HepG2 (cell line): Measurements from ENCODE around the gene IL17RC. TPM values are rescaled to one million over a fixed set of nuclear protein-coding genes. Genes with fewer than 3 reads are reported as not detected.

Experiments
- ATAC-seq: fragments of 200-7000 bp; cut with Tn5 transposase; 3 replicates; pipeline ENCODE4 v1.9.1; 2020; ENCODE audit warnings: mild to moderate bottlenecking, moderate library complexity
- BruUV-seq: library from RNA; stranded (reverse); fragments of 400-500 nt; replicated peaks from 2 replicates; lab custom pipeline; 2021; lab: Mats Ljungman, UMichigan
- CTCF ChIA-PET: fragments of 300-600 bp; formaldehyde crosslinking; extraction: SDS; loops from one replicate; lab custom pipeline; 2021; ENCODE audit warnings: low total read pairs, inconsistent platforms, low intra/inter-chr PET ratio; lab: Yijun Ruan, JAX
- POLR2A ChIA-PET: fragments of 350-600 bp; sonication (Branson Sonifier 250); formaldehyde crosslinking; loops from one replicate; lab custom pipeline; 2020; ENCODE audit warnings: antibody characterized with exemption, inconsistent platforms; lab: Yijun Ruan, JAX
- DNase-seq: peaks from one replicate; pipeline ENCODE4 v3.0.0-alpha.2; 2015; ENCODE audit warnings: low spot score
- FAIRE-seq: peaks from 3 replicates; lab custom pipeline; 2011; peaks lifted over from hg19 to GRCh38; lab: Jason Lieb, UNC
- H2AFZ ChIP-seq: one replicate; pipeline ENCODE4 v1.6.1; 2011; ENCODE audit warnings: low read length, inconsistent platforms
- H3K27ac ChIP-seq: fragments of 300-600 bp; 3 replicates; pipeline ENCODE4 v1.8.0; 2011; ENCODE audit warnings: mixed run types, mild to moderate bottlenecking, mixed read lengths, low read length, inconsistent platforms; ENCODE audit not compliant: insufficient read depth; ENCODE audit errors: extremely low read length
- H3K27me3 ChIP-seq, 2 experiments: fragments of 200-600 bp in 1 of 2; 2 replicates in 1 of 2; 3 replicates in 1 of 2; pipeline versions ENCODE4 v1.6.0 to v1.8.0; 2011; ENCODE audit warnings: low read length in 2 of 2, mild to moderate bottlenecking in 2 of 2, moderate library complexity in 2 of 2, inconsistent platforms in 1 of 2; ENCODE audit not compliant: insufficient read depth in 2 of 2, control insufficient read depth in 1 of 2
- H3K36me3 ChIP-seq, 2 experiments: fragments of 200-600 bp in 1 of 2; replicated peaks in 1 of 2; 2 replicates in 1 of 2; 3 replicates in 1 of 2; pipeline versions ENCODE4 v1.5.1 to v1.8.0; 2011; ENCODE audit warnings: low read length in 2 of 2, inconsistent platforms in 1 of 2; ENCODE audit not compliant: insufficient read depth in 2 of 2, control insufficient read depth in 1 of 2
- H3K4me1 ChIP-seq: 2 replicates; pipeline ENCODE4 v1.5.1; 2012; ENCODE audit warnings: low read length, inconsistent platforms; ENCODE audit not compliant: insufficient read depth
- H3K4me2 ChIP-seq: 2 replicates; pipeline ENCODE4 v1.6.0; 2011; ENCODE audit warnings: low read depth, low read length, inconsistent platforms
- H3K4me3 ChIP-seq, 3 experiments: fragments of 200-600 bp in 1 of 3; sonication (generic), shearing (Covaris generic) in 1 of 3; replicated peaks in 1 of 3; 2 replicates each; pipeline ENCODE4 v1.5.1; 2011 to 2016; ENCODE audit warnings: low read length in 3 of 3, inconsistent platforms in 2 of 3, low read depth in 2 of 3, mild to moderate bottlenecking in 2 of 3, control low read depth in 1 of 3, mixed read lengths in 1 of 3; ENCODE audit not compliant: insufficient read depth in 1 of 3
- H3K79me2 ChIP-seq: one replicate; pipeline ENCODE4 v1.6.1; 2011; ENCODE audit warnings: low read length, inconsistent platforms; ENCODE audit not compliant: insufficient read depth
- H3K9ac ChIP-seq: 2 replicates; pipeline ENCODE4 v1.6.0; 2011; ENCODE audit warnings: mild to moderate bottlenecking, low read depth, low read length, inconsistent platforms; ENCODE audit not compliant: insufficient read depth
- H3K9me3 ChIP-seq: 2 replicates; pipeline ENCODE4 v1.5.1; 2012; ENCODE audit warnings: mild to moderate bottlenecking, low read length
- H4K20me1 ChIP-seq: 2 replicates; pipeline ENCODE4 v1.6.0; 2011; ENCODE audit warnings: inconsistent platforms, mild to moderate bottlenecking, low read length, moderate library complexity; ENCODE audit not compliant: insufficient read depth
- CENPT ChIP-seq: sonication (generic); formaldehyde crosslinking; IDR thresholded peaks from 2 replicates; pipeline ENCODE4 v1.8.0; 2022; ENCODE audit warnings: low read depth, mild to moderate bottlenecking, moderate library complexity, missing genetic modification reagents
- MED8 ChIP-seq: sonication (generic); formaldehyde crosslinking; IDR thresholded peaks from 2 replicates; pipeline ENCODE4 v1.8.1; 2023; ENCODE audit warnings: mild to moderate bottlenecking, missing genetic modification reagents; ENCODE audit not compliant: insufficient replicate concordance
- POGZ ChIP-seq: sonication (generic); formaldehyde crosslinking; IDR thresholded peaks from 2 replicates; pipeline ENCODE4 v1.4.0; 2020; ENCODE audit warnings: mild to moderate bottlenecking, missing genetic modification reagents
- RAD21 ChIP-seq: fragments of 450-650 bp; formaldehyde crosslinking; IDR thresholded peaks from 2 replicates; pipeline ENCODE4 v1.5.0; 2020; ENCODE audit warnings: mild to moderate bottlenecking
- SP5 ChIP-seq: IDR thresholded peaks from 2 replicates; pipeline ENCODE4 v1.6.1; 2016; ENCODE audit warnings: low read depth, borderline replicate concordance
- TCF12 ChIP-seq, 2 experiments: fragments of 450-650 bp in 1 of 2; sonication (generic) in 1 of 2; formaldehyde crosslinking in 1 of 2; IDR thresholded peaks; 2 replicates each; pipeline versions ENCODE4 v1.6.1 to v1.8.0; 2017 to 2022; ENCODE audit warnings: antibody characterized with exemption in 1 of 2, mild to moderate bottlenecking in 1 of 2, missing genetic modification reagents in 1 of 2, moderate library complexity in 1 of 2
- ZMYM4 ChIP-seq: sonication (generic); formaldehyde crosslinking; IDR thresholded peaks from 2 replicates; pipeline ENCODE4 v1.8.1; 2023; ENCODE audit warnings: mild to moderate bottlenecking, missing genetic modification reagents
- ZNF337 ChIP-seq: sonication (generic); formaldehyde crosslinking; IDR thresholded peaks from 2 replicates; pipeline ENCODE4 v1.5.1; 2020; ENCODE audit warnings: missing genetic modification reagents, low read depth, mild to moderate bottlenecking, borderline replicate concordance
- ZNF367 ChIP-seq: sonication (generic); formaldehyde crosslinking; IDR thresholded peaks from 2 replicates; pipeline ENCODE4 v1.4.0; 2020; ENCODE audit warnings: missing genetic modification reagents, borderline replicate concordance
- ZNF446 ChIP-seq: sonication (generic); formaldehyde crosslinking; IDR thresholded peaks from 2 replicates; pipeline ENCODE4 v1.5.0; 2020; ENCODE audit warnings: mild to moderate bottlenecking, missing genetic modification reagents
- WGBS: methylation state at CpG from one replicate; pipeline ENCODE4 v1.1.6; 2017; ENCODE audit warnings: low lambda C conversion rate; 5-methylcytosine and 5-hydroxymethylcytosine counted together
- in situ Hi-C: cut with HindIII; loops from 2 replicates; pipeline ENCODE4 v1.10.0; 2017; ENCODE audit warnings: low pct_unique_long_range_greater_than_20kb; ENCODE audit not compliant: extremely low pct_ligation_motif_present
- intact Hi-C: fragments of 100-400 bp; cut with micrococcal nuclease; formaldehyde crosslinking; loops from one replicate; pipeline ENCODE4 v1.10.0; 2022; ENCODE audit not compliant: unreplicated experiment
- polyA plus RNA-seq, 8 experiments: library from polyadenylated mRNA; depleted of rRNA in 3 of 8; stranded (reverse) in 7 of 8; unstranded in 1 of 8; fragments of >200 nt; fragmentation: Illumina TruSeq in 4 of 8; extraction: Trizol in 4 of 8; gene quantifications; 2 replicates each; pipeline versions ENCODE4 v1.2.1 to v1.2.3, GENCODE V29; 2011 to 2016; ENCODE audit warnings: low read depth in 4 of 8, missing spikeins in 1 of 8, mixed read lengths in 1 of 8; ENCODE audit not compliant: insufficient read depth in 1 of 8
- total RNA-seq, 5 experiments: library from RNA; depleted of rRNA; stranded (reverse); fragments of >200 nt; fragmentation: Illumina TruSeq; extraction: Trizol; gene quantifications; 2 replicates each; pipeline ENCODE4 v1.2.3, GENCODE V29; 2016; ENCODE audit warnings: low read depth in 1 of 5
- TF ChIP-seq, protein P1 (sequence below): sonication (generic); formaldehyde crosslinking; IDR thresholded peaks from 2 replicates; pipeline ENCODE4 v1.5.0; 2020; ENCODE audit warnings: mild to moderate bottlenecking, missing genetic modification reagents, moderate library complexity

The IL17RC gene
- total and polyA plus RNA-seq, 2 of the 13 experiments (the other 11 are each of a cell fraction or from before 2014, with no cell fraction given): 20.7 to 24.0 TPM

DNA sequence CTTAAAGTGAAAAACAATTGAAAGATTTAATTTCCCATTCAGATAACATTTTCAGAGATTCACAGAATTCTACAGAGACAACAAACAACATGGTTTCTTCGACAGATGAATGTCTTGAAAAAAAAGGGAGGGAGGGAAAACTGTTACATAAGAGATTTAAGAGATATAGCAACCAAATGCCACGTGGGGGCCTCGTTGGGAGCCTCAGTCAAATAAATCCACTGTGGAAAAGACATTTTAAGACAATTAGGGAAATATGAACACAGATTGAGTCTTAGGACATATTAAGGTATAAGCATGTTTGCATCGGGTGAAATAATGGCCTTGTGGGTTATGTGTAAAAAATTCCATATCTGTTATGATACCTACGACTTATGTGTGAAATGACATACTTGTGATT, 40.3 kb downstream of the IL17RC start:
- WGBS: 72% methylated on average over 5 of the region's 5 CpGs
- no peak for FAIRE-seq

DNA sequence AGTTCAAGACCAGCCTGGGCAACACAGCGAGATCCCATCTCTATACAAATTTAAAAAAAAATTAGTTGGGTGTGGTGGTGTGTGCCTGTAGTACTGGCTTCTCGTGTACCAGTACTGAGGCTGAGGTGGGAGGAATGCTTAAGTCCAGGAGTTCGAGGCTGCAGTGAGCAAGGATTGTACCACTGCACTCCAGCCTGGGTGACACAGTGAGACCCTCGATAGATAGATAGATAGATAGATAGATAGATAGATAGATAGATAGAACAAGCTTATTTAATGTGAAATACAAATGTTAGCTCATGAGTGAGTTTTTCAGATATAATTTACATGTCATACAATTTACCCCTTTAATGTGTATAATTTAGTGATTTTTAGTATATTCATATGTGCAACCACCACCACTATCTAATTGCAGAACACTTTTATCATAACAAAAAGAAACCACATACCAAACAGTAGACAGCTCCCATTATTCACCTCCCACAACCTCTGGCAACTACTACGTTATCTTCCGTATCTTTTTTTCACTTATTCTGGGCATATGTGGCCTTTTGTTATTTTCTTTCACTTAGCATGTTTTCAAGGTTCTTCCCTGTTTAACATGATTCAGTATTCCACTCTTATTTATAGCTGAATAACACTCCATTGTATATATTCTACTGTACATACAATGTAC, 48.4 kb downstream of the IL17RC start:
- Histone ChIP-seq H3K4me3 (no peak overlapping the region), H3K79me2 (no peaks in the 10 kb centered on the region), H3K4me1 (no peaks in the 10 kb centered on the region), H3K27me3 (no peaks in the 10 kb centered on the region), H3K9me3 (no peaks in the 10 kb centered on the region), H3K27ac (no peak overlapping the region), H2AFZ (no peak overlapping the region), H3K9ac (no peak overlapping the region), H3K36me3 (peaks cover 8 to 36% of the 10 kb centered on the region in 2 experiments), H3K4me2 (no peak overlapping the region), H4K20me1 (no peaks in the 10 kb centered on the region)
- FAIRE-seq (no peak), ATAC-seq (no peak), DNase-seq (no peak)
- BruUV-seq: no TSS peak
- 96% methylated on average over 6 of the region's 6 CpGs for WGBS
- CTCF ChIA-PET: no interaction called here
- POLR2A ChIA-PET: interaction anchor here (2.0 kb wide), 1 partner anchor 19 kb away, joined by 7 read pairs; no protein-coding TSS in a partner anchor
- intact Hi-C loops: no loop called here
- in situ Hi-C loops: no loop called here
- TF ChIP-seq MED8 (no peak), POGZ (CRISPR knock-in tag) (no peak), TCF12 (IDR thresholded peaks at IDR 0.05) (no peak), TCF12 (CRISPR knock-in tag; IDR thresholded peaks at IDR 0.05) (no peak), RAD21 (CRISPR knock-in tag) (no peak), CENPT (CRISPR knock-in tag) (no peak), ZNF337 (CRISPR knock-in tag) (no peak), ZNF367 (CRISPR knock-in tag) (no peak)

More for the DNA sequence above, 40.3 kb downstream of the IL17RC start:
- in situ Hi-C loops (no loop called here), intact Hi-C loops (no loop called here)
- ChIA-PET CTCF (no interaction called here), POLR2A (no interaction called here)
- Histone ChIP-seq H3K4me3 (no peak overlapping the region), H2AFZ (no peak overlapping the region), H3K9ac (no peak overlapping the region), H3K27ac (no peak overlapping the region), H3K4me2 (no peak overlapping the region), H3K4me1 (peaks cover 38% of the 10 kb centered on the region), H4K20me1 (no peaks in the 10 kb centered on the region), H3K9me3 (no peaks in the 10 kb centered on the region), H3K79me2 (no peaks in the 10 kb centered on the region), H3K36me3 (peaks cover 0 to 3% of the 10 kb centered on the region in 2 experiments; a peak in 2 of 5 replicates), H3K27me3 (no peaks in the 10 kb centered on the region)
- no peak for DNase-seq
- no peak for ATAC-seq
- BruUV-seq: TSS peak; percentile 33
- TF ChIP-seq, protein P1, sequence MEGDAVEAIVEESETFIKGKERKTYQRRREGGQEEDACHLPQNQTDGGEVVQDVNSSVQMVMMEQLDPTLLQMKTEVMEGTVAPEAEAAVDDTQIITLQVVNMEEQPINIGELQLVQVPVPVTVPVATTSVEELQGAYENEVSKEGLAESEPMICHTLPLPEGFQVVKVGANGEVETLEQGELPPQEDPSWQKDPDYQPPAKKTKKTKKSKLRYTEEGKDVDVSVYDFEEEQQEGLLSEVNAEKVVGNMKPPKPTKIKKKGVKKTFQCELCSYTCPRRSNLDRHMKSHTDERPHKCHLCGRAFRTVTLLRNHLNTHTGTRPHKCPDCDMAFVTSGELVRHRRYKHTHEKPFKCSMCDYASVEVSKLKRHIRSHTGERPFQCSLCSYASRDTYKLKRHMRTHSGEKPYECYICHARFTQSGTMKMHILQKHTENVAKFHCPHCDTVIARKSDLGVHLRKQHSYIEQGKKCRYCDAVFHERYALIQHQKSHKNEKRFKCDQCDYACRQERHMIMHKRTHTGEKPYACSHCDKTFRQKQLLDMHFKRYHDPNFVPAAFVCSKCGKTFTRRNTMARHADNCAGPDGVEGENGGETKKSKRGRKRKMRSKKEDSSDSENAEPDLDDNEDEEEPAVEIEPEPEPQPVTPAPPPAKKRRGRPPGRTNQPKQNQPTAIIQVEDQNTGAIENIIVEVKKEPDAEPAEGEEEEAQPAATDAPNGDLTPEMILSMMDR (CRISPR knock-in tag): 0 out of 2 replicates have a peak, but pooled peaks have one; percentile 6
- TF ChIP-seq SP5: no peak
- TF ChIP-seq ZMYM4 (CRISPR knock-in tag): no peak
- TF ChIP-seq ZNF446: no peak
